HepG2 (cell line): ENCODE data around the gene LEP. TPM values are rescaled to one million over a fixed set of nuclear protein-coding genes. Genes with fewer than 3 reads are reported as not detected.

Source experiments
- ATAC-seq: fragments of 200-7000 bp; cut with Tn5 transposase; 3 replicates; pipeline ENCODE4 v1.9.1; 2020; ENCODE audit warnings: mild to moderate bottlenecking, moderate library complexity
- BruUV-seq: library from RNA; stranded (reverse); fragments of 400-500 nt; replicated peaks from 2 replicates; lab custom pipeline; 2021; lab: Mats Ljungman, UMichigan
- CTCF ChIA-PET: fragments of 300-600 bp; formaldehyde crosslinking; extraction: SDS; loops from one replicate; lab custom pipeline; 2021; ENCODE audit warnings: low total read pairs, inconsistent platforms, low intra/inter-chr PET ratio; lab: Yijun Ruan, JAX
- POLR2A ChIA-PET: fragments of 350-600 bp; sonication (Branson Sonifier 250); formaldehyde crosslinking; loops from one replicate; lab custom pipeline; 2020; ENCODE audit warnings: antibody characterized with exemption, inconsistent platforms; lab: Yijun Ruan, JAX
- DNase-seq: peaks from one replicate; pipeline ENCODE4 v3.0.0-alpha.2; 2015; ENCODE audit warnings: low spot score
- FAIRE-seq: peaks from 3 replicates; lab custom pipeline; 2011; peaks lifted over from hg19 to GRCh38; lab: Jason Lieb, UNC
- H2AFZ ChIP-seq: one replicate; pipeline ENCODE4 v1.6.1; 2011; ENCODE audit warnings: low read length, inconsistent platforms
- H3K27ac ChIP-seq: fragments of 300-600 bp; 3 replicates; pipeline ENCODE4 v1.8.0; 2011; ENCODE audit warnings: mixed run types, mild to moderate bottlenecking, mixed read lengths, low read length, inconsistent platforms; ENCODE audit not compliant: insufficient read depth; ENCODE audit errors: extremely low read length
- H3K27me3 ChIP-seq, 2 experiments: fragments of 200-600 bp in 1 of 2; 2 replicates in 1 of 2; 3 replicates in 1 of 2; pipeline versions ENCODE4 v1.6.0 to v1.8.0; 2011; ENCODE audit warnings: low read length in 2 of 2, mild to moderate bottlenecking in 2 of 2, moderate library complexity in 2 of 2, inconsistent platforms in 1 of 2; ENCODE audit not compliant: insufficient read depth in 2 of 2, control insufficient read depth in 1 of 2
- H3K36me3 ChIP-seq, 2 experiments: fragments of 200-600 bp in 1 of 2; replicated peaks in 1 of 2; 2 replicates in 1 of 2; 3 replicates in 1 of 2; pipeline versions ENCODE4 v1.5.1 to v1.8.0; 2011; ENCODE audit warnings: low read length in 2 of 2, inconsistent platforms in 1 of 2; ENCODE audit not compliant: insufficient read depth in 2 of 2, control insufficient read depth in 1 of 2
- H3K4me1 ChIP-seq: 2 replicates; pipeline ENCODE4 v1.5.1; 2012; ENCODE audit warnings: low read length, inconsistent platforms; ENCODE audit not compliant: insufficient read depth
- H3K4me2 ChIP-seq: 2 replicates; pipeline ENCODE4 v1.6.0; 2011; ENCODE audit warnings: low read depth, low read length, inconsistent platforms
- H3K4me3 ChIP-seq, 3 experiments: fragments of 200-600 bp in 1 of 3; sonication (generic), shearing (Covaris generic) in 1 of 3; replicated peaks in 1 of 3; 2 replicates each; pipeline ENCODE4 v1.5.1; 2011 to 2016; ENCODE audit warnings: low read length in 3 of 3, inconsistent platforms in 2 of 3, low read depth in 2 of 3, mild to moderate bottlenecking in 2 of 3, control low read depth in 1 of 3, mixed read lengths in 1 of 3; ENCODE audit not compliant: insufficient read depth in 1 of 3
- H3K79me2 ChIP-seq: one replicate; pipeline ENCODE4 v1.6.1; 2011; ENCODE audit warnings: low read length, inconsistent platforms; ENCODE audit not compliant: insufficient read depth
- H3K9ac ChIP-seq: 2 replicates; pipeline ENCODE4 v1.6.0; 2011; ENCODE audit warnings: mild to moderate bottlenecking, low read depth, low read length, inconsistent platforms; ENCODE audit not compliant: insufficient read depth
- H3K9me3 ChIP-seq: 2 replicates; pipeline ENCODE4 v1.5.1; 2012; ENCODE audit warnings: mild to moderate bottlenecking, low read length
- H4K20me1 ChIP-seq: 2 replicates; pipeline ENCODE4 v1.6.0; 2011; ENCODE audit warnings: inconsistent platforms, mild to moderate bottlenecking, low read length, moderate library complexity; ENCODE audit not compliant: insufficient read depth
- DNMT3B ChIP-seq: conservative IDR thresholded peaks from 2 replicates; pipeline ENCODE4 v1.6.1; 2016; ENCODE audit warnings: missing biosample characterization, control low read depth
- GTF2F1 ChIP-seq: fragments of 150-350 bp; IDR thresholded peaks from 2 replicates; pipeline ENCODE4 v1.6.1; 2014; ENCODE audit warnings: low read length
- HCFC1 ChIP-seq: fragments of 150-350 bp; IDR thresholded peaks from 2 replicates; pipeline ENCODE4 v1.6.1; 2014; ENCODE audit warnings: low read depth, low read length
- HOXA3 ChIP-seq: sonication (generic); formaldehyde crosslinking; IDR thresholded peaks from 2 replicates; pipeline ENCODE4 v1.5.0; 2020; ENCODE audit warnings: missing genetic modification reagents
- MEIS1 ChIP-seq: sonication (generic); formaldehyde crosslinking; IDR thresholded peaks from 2 replicates; pipeline ENCODE4 v1.9.0; 2021; ENCODE audit warnings: mild to moderate bottlenecking, missing genetic modification reagents, moderate library complexity, borderline replicate concordance
- MIXL1 ChIP-seq: IDR thresholded peaks from 2 replicates; pipeline ENCODE4 v1.6.1; 2016
- NFE2L2 ChIP-seq: fragments of 150-350 bp; IDR thresholded peaks from 2 replicates; pipeline ENCODE4 v1.6.1; 2014; ENCODE audit warnings: low read length
- REXO4 ChIP-seq: sonication (generic); formaldehyde crosslinking; IDR thresholded peaks from 2 replicates; pipeline ENCODE4 v1.8.0; 2022; ENCODE audit warnings: missing genetic modification reagents, mild to moderate bottlenecking, borderline replicate concordance
- SIN3B ChIP-seq: fragments of 150-350 bp; IDR thresholded peaks from 2 replicates; pipeline ENCODE4 v1.6.1; 2014; ENCODE audit warnings: low read length
- XRCC5 ChIP-seq: fragments of 200-400 bp; formaldehyde crosslinking; optimal IDR thresholded peaks from 2 replicates; pipeline ENCODE3; 2017; ENCODE audit warnings: mild to moderate bottlenecking, low read length
- ZNF570 ChIP-seq: sonication (generic); formaldehyde crosslinking; IDR thresholded peaks from 2 replicates; pipeline ENCODE4 v1.4.0; 2020; ENCODE audit warnings: mild to moderate bottlenecking, missing genetic modification reagents, borderline replicate concordance
- ZSCAN22 ChIP-seq: sonication (generic); formaldehyde crosslinking; IDR thresholded peaks from 2 replicates; pipeline ENCODE4 v1.4.0; 2020; ENCODE audit warnings: mild to moderate bottlenecking, missing genetic modification reagents
- WGBS: methylation state at CpG from one replicate; pipeline ENCODE4 v1.1.6; 2017; ENCODE audit warnings: low lambda C conversion rate; 5-methylcytosine and 5-hydroxymethylcytosine counted together
- in situ Hi-C: cut with HindIII; loops from 2 replicates; pipeline ENCODE4 v1.10.0; 2017; ENCODE audit warnings: low pct_unique_long_range_greater_than_20kb; ENCODE audit not compliant: extremely low pct_ligation_motif_present
- intact Hi-C: fragments of 100-400 bp; cut with micrococcal nuclease; formaldehyde crosslinking; loops from one replicate; pipeline ENCODE4 v1.10.0; 2022; ENCODE audit not compliant: unreplicated experiment
- polyA plus RNA-seq, 8 experiments: library from polyadenylated mRNA; depleted of rRNA in 3 of 8; stranded (reverse) in 7 of 8; unstranded in 1 of 8; fragments of >200 nt; fragmentation: Illumina TruSeq in 4 of 8; extraction: Trizol in 4 of 8; gene quantifications; 2 replicates each; pipeline versions ENCODE4 v1.2.1 to v1.2.3, GENCODE V29; 2011 to 2016; ENCODE audit warnings: low read depth in 4 of 8, missing spikeins in 1 of 8, mixed read lengths in 1 of 8; ENCODE audit not compliant: insufficient read depth in 1 of 8
- total RNA-seq, 5 experiments: library from RNA; depleted of rRNA; stranded (reverse); fragments of >200 nt; fragmentation: Illumina TruSeq; extraction: Trizol; gene quantifications; 2 replicates each; pipeline ENCODE4 v1.2.3, GENCODE V29; 2016; ENCODE audit warnings: low read depth in 1 of 5
- TF ChIP-seq, protein P1 (sequence below): IDR thresholded peaks from 2 replicates; pipeline ENCODE4 v1.6.1; 2016; ENCODE audit warnings: low read depth, control low read depth
- TF ChIP-seq, protein P2 (sequence below): sonication (generic); formaldehyde crosslinking; IDR thresholded peaks from 2 replicates; pipeline ENCODE4 v1.4.0; 2020; ENCODE audit warnings: missing genetic modification reagents, borderline replicate concordance
- TF ChIP-seq, protein P3 (sequence below): sonication (generic); formaldehyde crosslinking; IDR thresholded peaks from 2 replicates; pipeline ENCODE4 v1.4.0; 2020; ENCODE audit warnings: missing genetic modification reagents
- TF ChIP-seq, protein P4 (sequence below): sonication (generic); formaldehyde crosslinking; IDR thresholded peaks from 2 replicates; pipeline ENCODE4 v1.5.0; 2020; ENCODE audit warnings: missing genetic modification reagents

LEP gene
- total and polyA plus RNA-seq, 2 of the 13 experiments (the other 11 are each of a cell fraction or from before 2014, with no cell fraction given), result 0.05 TPM; not detected in 1

DNA sequence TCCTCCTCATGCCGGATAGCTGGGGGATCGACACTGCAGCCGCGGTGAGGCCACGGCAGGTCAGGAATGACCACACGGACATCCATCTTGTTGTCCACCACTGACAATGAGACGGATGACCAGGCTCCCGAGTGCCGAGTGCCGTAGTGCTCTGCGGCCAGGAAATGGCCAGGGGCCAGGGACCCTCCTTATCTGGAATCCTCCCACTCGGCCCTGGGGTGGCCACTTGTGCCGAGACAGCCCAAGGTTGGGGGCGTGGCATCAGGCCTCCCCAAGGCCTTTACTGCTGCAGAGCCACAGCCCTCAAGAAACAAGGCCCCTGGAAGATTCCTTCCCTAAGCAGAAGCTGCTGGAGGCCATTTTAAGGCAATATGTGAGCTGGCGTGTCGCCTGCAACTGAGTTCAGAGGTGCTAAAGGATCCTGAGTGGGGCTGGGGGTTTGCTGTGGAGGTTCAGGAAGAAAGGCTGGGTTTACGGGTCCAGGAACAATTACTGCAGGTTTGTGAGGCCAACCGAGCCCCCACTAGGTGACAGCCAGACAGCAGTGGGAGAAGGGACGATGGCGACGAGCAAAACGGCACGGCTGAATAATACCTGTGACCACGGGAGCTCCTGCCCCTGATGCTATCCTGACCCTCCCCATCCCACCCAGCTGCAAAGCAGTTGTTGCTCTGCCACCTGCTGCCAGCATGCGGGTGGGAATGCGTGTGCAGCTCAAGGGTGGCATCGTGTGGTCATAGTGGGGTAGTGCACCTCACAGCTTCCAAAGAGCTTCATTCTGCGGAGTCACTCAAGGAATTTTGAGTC, 31.6 kb upstream of the LEP start:
- peak; percentile 96 for FAIRE-seq
- no peak overlapping the region for H3K9ac ChIP-seq
- H3K79me2 ChIP-seq, result no peaks in the 10 kb centered on the region
- CTCF ChIA-PET, result interaction anchor here (1.4 to 3.6 kb wide), 3 partner anchors 73 to 501 kb away, joined by 7 to 36 read pairs (median 25); no protein-coding TSS in a partner anchor
- peaks cover 0 to 69% of the 10 kb centered on the region in 2 experiments; a peak in 4 of 5 replicates for H3K27me3 ChIP-seq
- H3K4me2 ChIP-seq, result no peak overlapping the region
- in situ Hi-C loops, result loop anchor here (5.0 kb wide), 1 partner anchor 72 kb away; no protein-coding TSS in a partner anchor
- no peaks in the 10 kb centered on the region for H3K36me3 ChIP-seq
- BruUV-seq, result no TSS peak
- POLR2A ChIA-PET, result interaction anchor here (0.7 to 1.0 kb wide), 2 partner anchors 501 to 858 kb away, joined by 4 to 5 read pairs; no protein-coding TSS in a partner anchor
- no peak overlapping the region for H2AFZ ChIP-seq
- ATAC-seq, result peak; percentile 81
- no peaks in the 10 kb centered on the region for H3K9me3 ChIP-seq
- peak; percentile 66 for DNase-seq
- H3K27ac ChIP-seq, result no peak overlapping the region
- 3% methylated on average over 4 of the region's 28 CpGs for WGBS
- 0 out of 2 replicates have a peak, but pooled peaks cover 11% of the 10 kb centered on the region for H3K4me1 ChIP-seq
- no peaks in the 10 kb centered on the region for H4K20me1 ChIP-seq
- intact Hi-C loops, result loop anchor here (1.0 to 10.0 kb wide), 4 partner anchors 73 to 705 kb away; no protein-coding TSS in a partner anchor
- H3K4me3 ChIP-seq, result no peak overlapping the region
- no peak for TF ChIP-seq ZSCAN22 (CRISPR knock-in tag)
- TF ChIP-seq, protein P1, sequence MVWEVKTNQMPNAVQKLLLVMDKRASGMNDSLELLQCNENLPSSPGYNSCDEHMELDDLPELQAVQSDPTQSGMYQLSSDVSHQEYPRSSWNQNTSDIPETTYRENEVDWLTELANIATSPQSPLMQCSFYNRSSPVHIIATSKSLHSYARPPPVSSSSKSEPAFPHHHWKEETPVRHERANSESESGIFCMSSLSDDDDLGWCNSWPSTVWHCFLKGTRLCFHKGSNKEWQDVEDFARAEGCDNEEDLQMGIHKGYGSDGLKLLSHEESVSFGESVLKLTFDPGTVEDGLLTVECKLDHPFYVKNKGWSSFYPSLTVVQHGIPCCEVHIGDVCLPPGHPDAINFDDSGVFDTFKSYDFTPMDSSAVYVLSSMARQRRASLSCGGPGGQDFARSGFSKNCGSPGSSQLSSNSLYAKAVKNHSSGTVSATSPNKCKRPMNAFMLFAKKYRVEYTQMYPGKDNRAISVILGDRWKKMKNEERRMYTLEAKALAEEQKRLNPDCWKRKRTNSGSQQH (CRISPR knock-in tag), result 0 out of 2 replicates have a peak, but pooled peaks have one; percentile 38
- TF ChIP-seq SIN3B, result peak; percentile 20; the same call in 1 of the 2 replicates
- TF ChIP-seq MEIS1, result no peak
- TF ChIP-seq, protein P2, sequence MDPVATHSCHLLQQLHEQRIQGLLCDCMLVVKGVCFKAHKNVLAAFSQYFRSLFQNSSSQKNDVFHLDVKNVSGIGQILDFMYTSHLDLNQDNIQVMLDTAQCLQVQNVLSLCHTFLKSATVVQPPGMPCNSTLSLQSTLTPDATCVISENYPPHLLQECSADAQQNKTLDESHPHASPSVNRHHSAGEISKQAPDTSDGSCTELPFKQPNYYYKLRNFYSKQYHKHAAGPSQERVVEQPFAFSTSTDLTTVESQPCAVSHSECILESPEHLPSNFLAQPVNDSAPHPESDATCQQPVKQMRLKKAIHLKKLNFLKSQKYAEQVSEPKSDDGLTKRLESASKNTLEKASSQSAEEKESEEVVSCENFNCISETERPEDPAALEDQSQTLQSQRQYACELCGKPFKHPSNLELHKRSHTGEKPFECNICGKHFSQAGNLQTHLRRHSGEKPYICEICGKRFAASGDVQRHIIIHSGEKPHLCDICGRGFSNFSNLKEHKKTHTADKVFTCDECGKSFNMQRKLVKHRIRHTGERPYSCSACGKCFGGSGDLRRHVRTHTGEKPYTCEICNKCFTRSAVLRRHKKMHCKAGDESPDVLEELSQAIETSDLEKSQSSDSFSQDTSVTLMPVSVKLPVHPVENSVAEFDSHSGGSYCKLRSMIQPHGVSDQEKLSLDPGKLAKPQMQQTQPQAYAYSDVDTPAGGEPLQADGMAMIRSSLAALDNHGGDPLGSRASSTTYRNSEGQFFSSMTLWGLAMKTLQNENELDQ (CRISPR knock-in tag), result no peak
- no peak for TF ChIP-seq ZNF570
- TF ChIP-seq NFE2L2, result peak; percentile 41; the same call in 1 of the 2 replicates
- TF ChIP-seq DNMT3B, result no peak
- TF ChIP-seq, protein P3, sequence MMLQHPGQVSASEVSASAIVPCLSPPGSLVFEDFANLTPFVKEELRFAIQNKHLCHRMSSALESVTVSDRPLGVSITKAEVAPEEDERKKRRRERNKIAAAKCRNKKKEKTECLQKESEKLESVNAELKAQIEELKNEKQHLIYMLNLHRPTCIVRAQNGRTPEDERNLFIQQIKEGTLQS, result no peak
- TF ChIP-seq HOXA3, result 0 out of 2 replicates have a peak, but pooled peaks have one; percentile 22
- 0 out of 2 replicates have a peak, but pooled peaks have one; percentile 39 for TF ChIP-seq MIXL1
- TF ChIP-seq, protein P4, sequence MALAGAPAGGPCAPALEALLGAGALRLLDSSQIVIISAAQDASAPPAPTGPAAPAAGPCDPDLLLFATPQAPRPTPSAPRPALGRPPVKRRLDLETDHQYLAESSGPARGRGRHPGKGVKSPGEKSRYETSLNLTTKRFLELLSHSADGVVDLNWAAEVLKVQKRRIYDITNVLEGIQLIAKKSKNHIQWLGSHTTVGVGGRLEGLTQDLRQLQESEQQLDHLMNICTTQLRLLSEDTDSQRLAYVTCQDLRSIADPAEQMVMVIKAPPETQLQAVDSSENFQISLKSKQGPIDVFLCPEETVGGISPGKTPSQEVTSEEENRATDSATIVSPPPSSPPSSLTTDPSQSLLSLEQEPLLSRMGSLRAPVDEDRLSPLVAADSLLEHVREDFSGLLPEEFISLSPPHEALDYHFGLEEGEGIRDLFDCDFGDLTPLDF (CRISPR knock-in tag), result no peak
- TF ChIP-seq HCFC1, result 0 out of 2 replicates have a peak, but pooled peaks have one; percentile 13
- 0 out of 2 replicates have a peak, but pooled peaks have one; percentile 29 for TF ChIP-seq GTF2F1
- TF ChIP-seq REXO4 (CRISPR knock-in tag), result no peak
- TF ChIP-seq XRCC5, result peak; percentile 55
